Brain microvascular endothelial cell (primary cell): ENCODE results near the gene UBR2.

Experiments used
- DNase-seq: peaks from one replicate; pipeline ENCODE4 v3.0.0-alpha.2; 2020
- H3K27ac ChIP-seq: fragments of 250-450 bp; sonication (Bioruptor Pico); 2 replicates; pipeline ENCODE4 v1.5.1; 2020; ENCODE audit warnings: mild to moderate bottlenecking, moderate library complexity
- H3K27me3 ChIP-seq: fragments of 250-450 bp; sonication (Bioruptor Pico); replicated peaks from 2 replicates; pipeline ENCODE4 v1.5.1; 2020; ENCODE audit warnings: mild to moderate bottlenecking
- H3K36me3 ChIP-seq: fragments of 250-450 bp; sonication (Bioruptor Pico); replicated peaks from 2 replicates; pipeline ENCODE4 v1.5.1; 2020; ENCODE audit warnings: mild to moderate bottlenecking
- H3K4me3 ChIP-seq: 2 replicates; pipeline ENCODE4 v1.5.1; 2011; ENCODE audit warnings: low read depth, mild to moderate bottlenecking, control low read depth, low read length, moderate library complexity
- CTCF ChIP-seq: IDR thresholded peaks from 2 replicates; pipeline ENCODE4 v1.5.1; 2011; ENCODE audit warnings: low read depth, mild to moderate bottlenecking, moderate library complexity, low read length, control low read depth, inconsistent platforms; ENCODE audit errors: missing control alignments
- in situ Hi-C: cut with HindIII; loops from 2 replicates; pipeline ENCODE4 v1.10.0; 2017; ENCODE audit warnings: low sequenced_read_pairs, low pct_ligation_motif_present

Gene UBR2

DNA sequence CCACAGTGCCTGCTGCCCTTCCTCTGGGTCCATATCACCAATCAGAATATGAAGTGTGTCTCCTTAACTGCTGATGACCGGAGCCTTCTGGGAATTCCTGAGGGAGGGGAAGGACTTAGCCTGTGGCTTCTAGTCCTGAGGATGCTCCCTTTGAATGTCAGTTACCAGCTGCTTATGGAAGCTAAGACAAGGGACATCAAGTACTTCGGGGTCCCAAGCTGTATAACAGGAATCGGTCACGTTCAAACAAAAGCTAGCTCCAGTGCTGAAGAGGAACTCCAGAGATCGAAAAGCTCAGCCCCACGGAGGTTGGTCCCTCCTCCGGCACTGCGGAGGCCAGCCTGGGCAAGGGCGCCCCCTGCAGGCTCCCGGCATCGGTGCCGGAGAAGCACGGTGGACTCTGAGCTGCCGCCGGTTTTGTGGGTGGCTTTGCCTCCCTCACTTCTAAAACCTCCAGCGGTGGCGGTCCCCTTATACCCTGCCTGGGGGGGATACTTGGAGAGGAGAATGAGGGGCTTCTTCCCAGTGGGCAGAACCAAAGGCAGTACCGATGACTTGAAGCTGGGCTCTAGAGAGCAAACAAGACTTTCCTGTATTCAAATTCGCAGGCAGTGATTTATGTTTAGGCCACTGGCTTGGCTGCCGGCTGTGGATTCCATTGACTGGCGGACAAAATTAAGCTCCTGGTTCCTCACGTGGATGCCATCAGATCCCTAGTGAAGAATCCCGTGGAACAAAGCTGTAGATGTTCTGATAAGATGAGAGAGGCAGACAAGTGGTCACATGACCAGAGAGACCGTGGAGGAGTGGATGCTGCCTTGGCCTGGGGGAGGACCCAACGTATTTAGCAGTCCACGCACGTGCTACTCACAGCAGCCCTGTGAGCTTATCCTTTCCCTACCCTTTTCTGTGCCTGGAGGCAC is 16.2 kb upstream of the UBR2 start:
- H3K4me3 ChIP-seq: peak overlapping the region; percentile 71
- H3K36me3 ChIP-seq: no peaks in the 10 kb centered on the region
- peak overlapping the region; percentile 32 for H3K27ac ChIP-seq
- in situ Hi-C loops: no loop called here
- DNase-seq: peak; percentile 72
- TF ChIP-seq CTCF: peak; percentile 99
- no peaks in the 10 kb centered on the region for H3K27me3 ChIP-seq

DNA sequence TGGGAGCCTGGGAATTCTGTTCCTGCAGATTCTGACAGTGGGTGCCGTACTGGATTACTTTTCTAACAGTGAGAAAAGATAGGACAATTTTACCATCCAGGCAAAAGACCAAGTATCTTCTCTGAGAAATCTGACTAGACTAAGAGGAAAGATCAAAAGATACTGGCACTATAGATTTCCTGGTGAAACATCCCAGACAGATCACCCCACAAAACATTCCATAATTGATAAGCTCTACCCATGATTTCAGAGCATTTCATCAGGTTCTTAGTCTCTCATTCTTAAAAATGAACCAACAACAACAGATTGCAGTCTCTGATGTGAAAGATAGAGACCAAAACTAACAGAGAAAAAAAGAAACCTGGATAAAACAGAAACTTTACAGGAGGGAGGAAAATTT is 13.6 kb upstream of the UBR2 start:
- Histone ChIP-seq H3K36me3 (no peaks in the 10 kb centered on the region), H3K4me3 (no peak overlapping the region), H3K27ac (no peak overlapping the region), H3K27me3 (no peaks in the 10 kb centered on the region)
- no peak for DNase-seq
- TF ChIP-seq CTCF: no peak
- in situ Hi-C loops: no loop called here

GRCh38 chr6:42551217-42551616 is 12.6 kb upstream of the UBR2 start:
- TF ChIP-seq CTCF: no peak
- H3K36me3 ChIP-seq: no peaks in the 10 kb centered on the region
- H3K27ac ChIP-seq: no peak overlapping the region
- no peak overlapping the region for H3K4me3 ChIP-seq
- in situ Hi-C loops: no loop called here
- no peaks in the 10 kb centered on the region for H3K27me3 ChIP-seq
- DNase-seq: no peak

GRCh38 chr6:42552380-42552779 is 11.4 kb upstream of the UBR2 start:
- no peak for TF ChIP-seq CTCF
- in situ Hi-C loops: no loop called here

DNA sequence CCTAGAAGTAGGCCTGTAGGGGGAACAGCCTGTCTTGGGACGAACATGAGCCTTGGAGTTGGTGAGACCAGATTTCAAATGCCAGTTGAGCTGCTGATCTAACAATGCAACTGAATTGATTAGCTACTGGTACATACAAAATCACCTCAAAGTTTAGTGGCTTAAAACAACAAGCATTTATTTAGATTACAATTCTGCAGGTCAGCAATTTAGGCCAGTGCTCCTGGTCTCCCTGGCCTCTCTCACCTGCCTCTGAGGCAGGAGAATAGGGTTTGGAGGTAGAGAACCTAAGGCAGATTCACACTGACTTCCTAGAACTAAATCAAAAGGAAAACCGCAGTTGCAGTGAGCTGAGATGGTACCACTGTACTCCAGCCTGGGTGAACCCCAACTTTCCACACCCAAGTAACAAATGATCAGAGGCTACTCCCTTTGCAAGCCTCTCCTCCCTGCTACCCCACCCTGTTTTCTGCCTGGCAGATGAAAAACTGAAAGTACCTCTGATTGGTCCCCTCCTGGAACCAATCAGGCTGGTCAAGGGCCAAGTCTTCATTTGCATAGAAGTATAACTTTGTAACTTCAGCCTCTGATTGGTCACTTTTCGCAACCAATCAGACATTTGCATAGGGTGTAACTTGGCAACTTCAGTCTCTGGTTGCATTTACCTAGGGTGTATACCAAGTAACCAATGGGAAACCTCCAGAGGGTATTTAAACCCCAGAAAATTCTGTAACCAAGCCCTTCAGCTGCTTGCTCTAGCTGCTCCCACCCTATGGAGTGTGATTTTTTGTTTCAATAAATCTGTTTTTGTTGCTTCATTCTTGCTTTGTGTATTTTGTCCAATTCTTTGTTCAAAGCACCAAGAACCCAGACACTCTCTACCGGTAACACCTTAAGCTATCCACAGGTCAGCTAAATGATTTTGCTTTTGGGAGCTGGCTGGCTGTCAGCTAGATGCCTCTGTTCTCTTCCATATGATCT is 8.1 kb upstream of the UBR2 start:
- Histone ChIP-seq H3K27ac (no peak overlapping the region), H3K36me3 (no peaks in the 10 kb centered on the region), H3K27me3 (no peaks in the 10 kb centered on the region), H3K4me3 (no peak overlapping the region)
- TF ChIP-seq CTCF: no peak
- in situ Hi-C loops: no loop called here
- DNase-seq: no peak

More at GRCh38 chr6:42552380-42552779, 11.4 kb upstream of the UBR2 start:
- Histone ChIP-seq H3K27ac (no peak overlapping the region), H3K27me3 (no peaks in the 10 kb centered on the region), H3K36me3 (no peaks in the 10 kb centered on the region), H3K4me3 (no peak overlapping the region)
- no peak for DNase-seq
